ENCODE data around the gene CEBPE.

Gene CEBPE

DNA sequence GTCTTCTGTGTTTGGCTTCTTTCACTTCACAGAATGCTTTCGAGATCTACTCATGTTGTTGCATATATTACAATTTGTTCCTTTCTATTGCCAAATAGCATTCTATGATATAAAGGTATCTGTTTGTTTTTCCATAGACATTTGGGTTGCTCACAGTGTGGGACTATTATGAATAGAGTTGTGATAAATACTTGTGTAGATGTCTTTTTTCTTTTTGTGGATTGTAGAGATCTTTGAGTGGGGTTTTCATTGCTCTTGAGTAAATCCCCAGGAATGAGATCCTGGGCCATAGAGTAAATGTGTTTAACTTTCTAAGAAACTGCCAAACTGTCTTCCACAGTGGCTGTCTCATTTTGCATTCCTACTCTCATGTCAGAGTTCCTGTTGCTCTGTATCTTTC, 24.9 kb upstream of the CEBPE start:
- no peak for DNase-seq (ENCODE audit: low spot score)

DNA sequence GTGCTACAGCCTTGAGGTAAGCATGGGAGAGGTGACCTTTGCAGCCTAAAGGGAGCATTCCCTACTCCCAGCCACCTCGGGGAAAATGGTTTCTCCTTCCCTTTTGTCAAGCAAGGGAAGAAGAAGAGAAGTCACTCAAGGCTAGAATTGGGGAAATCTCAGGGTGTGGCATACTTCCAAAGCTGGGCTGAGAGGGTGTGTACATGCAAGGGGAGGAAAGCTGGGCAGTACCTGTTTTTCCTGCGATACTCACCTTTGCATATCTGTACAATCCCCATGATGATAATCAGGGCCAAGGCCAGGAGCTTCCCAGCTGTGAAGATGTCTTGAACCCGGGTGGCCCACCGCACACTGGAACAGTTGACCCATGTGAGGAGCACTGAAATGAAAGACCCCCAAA, 23.8 kb upstream of the CEBPE start:
- no peak for DNase-seq (ENCODE audit: low spot score)

DNA sequence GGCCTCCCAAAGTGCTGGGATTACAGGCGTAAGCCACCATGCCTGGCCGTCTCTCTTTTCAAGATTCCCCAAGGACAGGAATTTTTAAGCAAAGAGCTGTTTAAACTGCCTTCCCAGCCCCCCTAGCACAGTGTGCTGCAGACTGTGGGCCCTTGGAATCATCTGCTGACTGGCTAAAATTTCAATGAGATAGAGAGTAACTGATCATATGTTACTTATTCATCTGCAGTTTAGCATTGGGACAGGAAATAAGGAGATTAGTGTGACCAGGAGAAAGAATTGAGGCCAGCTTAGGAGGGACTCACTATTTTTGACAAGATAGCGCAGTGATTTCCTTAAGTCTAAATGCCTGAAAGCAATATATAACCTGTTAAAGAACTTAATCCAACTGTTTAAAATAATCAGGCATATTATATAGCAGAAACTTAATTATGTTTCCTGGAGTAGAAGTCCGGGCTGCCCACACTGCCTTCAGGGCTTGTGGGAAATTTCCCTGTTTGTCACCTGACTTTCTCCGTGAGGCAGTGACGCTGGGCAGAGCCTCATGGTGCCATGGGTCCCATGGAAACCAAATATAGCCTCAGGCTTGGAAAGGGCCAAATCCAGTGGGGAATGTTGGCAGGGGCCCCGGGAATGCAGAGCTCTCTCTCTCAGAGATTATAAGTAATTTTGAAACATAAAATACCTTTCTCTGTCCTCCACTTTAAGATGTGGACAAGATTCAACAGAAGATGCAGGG, 22.8 kb upstream of the CEBPE start:
- peak; percentile 81 for DNase-seq (ENCODE audit: low spot score)

DNA sequence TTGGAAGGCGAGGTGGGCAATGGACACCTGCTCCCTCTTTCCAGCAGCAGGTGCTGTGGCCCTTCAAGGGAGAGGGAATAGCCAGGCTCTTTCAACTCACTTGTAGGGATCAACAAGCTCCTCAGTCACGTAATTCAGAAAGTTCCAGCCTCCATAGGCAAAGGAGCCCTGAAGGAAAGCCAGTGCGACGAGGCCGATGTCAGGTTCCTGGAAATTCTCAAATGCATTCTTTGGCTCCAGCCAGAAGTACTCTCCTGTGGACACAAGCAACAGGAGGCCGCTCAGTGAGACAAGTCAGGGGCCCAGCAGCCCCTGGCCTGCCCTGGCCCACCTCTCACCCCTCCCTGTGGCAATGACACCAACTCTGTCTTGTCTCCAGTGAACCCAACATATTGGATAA, 21.3 kb upstream of the CEBPE start:
- no peak for DNase-seq (ENCODE audit: low spot score)

DNA sequence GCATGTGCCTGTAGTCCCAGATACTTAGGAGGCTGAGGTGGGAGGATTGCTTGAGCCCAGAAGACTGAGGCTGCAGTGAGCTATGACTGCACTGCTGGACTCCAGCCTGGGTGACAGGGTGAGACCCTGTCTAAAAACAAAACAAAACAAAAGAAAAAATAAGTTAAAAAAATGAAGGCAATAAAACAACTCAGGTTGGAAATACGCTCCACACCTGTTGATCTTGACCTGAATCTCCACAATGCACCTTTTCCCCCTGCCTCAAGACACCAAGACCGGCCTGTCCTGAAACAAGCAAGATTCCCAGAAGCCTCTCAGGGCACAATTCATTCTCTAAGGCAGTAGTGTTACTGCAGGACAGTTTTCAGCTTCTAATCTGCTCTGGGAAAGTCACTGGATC, 20.8 kb upstream of the CEBPE start:
- DNase-seq (ENCODE audit: low spot score) = no peak

DNA sequence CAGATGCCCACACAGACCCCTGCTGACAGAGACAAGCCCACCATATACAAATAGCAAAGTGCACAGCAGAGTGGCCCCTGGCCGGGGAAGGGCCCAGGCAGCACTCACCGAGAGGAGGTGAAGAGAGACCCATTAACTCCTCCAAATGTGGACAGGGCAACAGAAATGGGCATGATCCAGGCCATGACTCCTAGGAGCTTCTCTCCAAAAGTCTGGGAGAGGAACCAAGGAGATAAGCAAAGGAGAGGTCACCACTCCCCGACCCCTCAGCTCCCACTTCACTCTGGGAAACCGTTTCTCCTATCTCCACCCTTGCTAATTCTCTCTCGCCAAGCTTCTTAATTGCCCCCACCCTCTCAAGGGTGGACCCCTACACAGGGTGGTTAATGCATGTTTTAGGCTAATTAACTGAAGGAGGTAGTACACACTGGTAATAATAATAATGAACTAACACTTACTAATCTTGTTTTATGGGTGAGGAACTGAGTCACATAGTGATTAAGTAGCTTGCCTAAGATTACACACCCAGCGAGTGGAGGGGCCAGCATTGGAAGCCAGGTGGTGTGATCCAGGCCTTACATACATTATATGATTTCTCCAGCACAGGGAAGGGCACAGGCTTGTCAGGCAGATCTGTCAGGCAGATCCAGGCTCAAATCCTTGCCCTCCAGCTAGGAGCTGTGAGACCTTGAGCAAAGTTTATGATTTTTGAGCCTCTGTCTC, 18.9 kb upstream of the CEBPE start:
- DNase-seq (ENCODE audit: low spot score) = no peak

DNA sequence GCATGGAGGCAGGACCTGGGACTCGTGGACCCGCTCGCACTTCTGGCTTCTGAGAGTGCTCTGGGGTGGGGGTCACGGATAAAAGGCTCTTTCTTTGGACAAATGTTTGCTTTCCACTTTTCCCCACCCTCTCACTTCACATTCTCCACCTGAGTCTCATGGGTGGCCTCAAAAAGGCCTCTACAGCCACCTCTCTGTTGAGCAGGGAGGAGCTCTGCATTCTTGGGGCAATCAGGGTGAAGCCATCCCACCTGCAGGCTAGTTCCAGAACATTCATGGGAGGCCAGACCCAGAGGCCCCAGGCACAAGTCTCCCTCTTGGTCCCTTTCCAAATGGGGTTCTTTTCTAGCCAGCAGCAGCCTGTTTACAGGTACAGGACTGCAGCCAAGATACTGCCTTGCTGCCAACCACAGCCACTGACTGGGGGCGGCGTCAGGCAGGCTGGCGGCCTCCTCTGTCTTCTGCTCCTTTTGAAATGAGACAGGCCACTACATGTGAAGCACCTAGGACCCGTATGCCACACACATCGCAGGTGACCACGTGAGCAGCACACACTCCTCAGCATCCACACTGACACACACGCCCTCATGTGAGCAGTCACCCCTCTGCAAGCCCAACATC, 18.2 kb upstream of the CEBPE start:
- DNase-seq (ENCODE audit: low spot score) = no peak

DNA sequence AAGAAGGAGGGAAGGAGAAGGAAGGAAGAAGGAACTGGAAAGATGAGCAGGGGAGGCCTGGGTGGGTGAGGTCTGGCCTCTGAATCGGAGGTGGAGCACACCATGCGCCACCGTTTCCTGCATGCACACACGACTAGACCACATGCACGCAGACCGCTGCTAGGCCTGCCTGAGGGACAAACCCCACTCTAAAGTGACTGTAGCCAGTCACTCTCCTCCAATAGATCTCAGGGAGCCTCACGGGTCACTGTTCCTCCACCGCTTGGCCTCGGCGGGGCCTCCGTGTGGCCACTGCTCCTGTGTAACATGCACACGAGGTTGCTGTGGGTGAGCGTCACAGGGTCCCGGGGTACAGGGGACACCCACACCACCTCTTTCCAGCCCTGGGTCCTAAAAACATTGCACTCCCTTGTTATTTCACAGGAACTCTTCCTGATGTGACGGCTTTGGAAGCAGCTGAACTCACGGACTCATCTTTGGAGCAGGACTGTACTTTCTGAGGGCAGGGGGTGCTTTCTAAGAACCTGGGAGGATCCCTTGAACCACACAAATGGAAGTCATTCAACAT, 17.6 kb upstream of the CEBPE start:
- DNase-seq (ENCODE audit: low spot score) = no peak

DNA sequence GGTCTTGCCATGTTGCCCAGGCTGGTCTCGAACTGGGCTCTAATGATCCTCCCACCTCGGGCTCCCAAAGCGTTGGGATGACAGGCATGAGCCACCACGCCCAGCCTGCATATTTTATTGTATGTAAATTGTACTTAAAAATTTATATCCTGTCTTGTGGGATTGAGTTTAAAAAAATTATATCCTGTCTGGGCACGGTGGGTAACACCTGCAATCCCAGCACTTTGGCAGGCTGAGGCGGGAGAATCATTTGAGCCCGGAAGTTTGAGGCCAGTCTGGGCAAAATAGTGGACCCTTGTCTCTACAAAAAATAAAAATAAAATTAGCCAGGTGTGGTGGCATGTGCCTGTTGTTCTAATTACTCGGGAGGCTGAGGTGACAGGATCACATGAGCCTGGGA, 13.9 kb upstream of the CEBPE start:
- no peak for DNase-seq (ENCODE audit: low spot score)

DNA sequence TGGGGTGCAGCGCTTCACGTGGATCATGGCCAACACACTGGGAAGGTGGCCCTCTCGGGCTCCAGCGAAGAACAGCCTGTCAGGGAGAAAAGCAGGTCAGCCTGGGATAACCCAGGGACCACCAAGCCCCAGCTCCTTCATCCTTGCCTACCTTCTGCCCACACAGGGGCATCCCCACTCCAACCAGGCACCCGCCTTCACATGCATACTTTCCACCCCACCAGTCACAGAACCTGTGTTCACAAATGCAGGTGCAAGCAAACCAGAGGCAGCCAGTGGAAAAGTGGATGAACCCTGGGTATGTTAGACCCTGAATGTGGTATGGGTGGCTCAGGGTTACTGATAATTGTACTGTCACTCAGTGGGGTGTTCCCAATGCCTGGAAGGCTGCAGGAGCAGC, 12.4 kb upstream of the CEBPE start:
- no peak for DNase-seq (ENCODE audit: low spot score)

DNA sequence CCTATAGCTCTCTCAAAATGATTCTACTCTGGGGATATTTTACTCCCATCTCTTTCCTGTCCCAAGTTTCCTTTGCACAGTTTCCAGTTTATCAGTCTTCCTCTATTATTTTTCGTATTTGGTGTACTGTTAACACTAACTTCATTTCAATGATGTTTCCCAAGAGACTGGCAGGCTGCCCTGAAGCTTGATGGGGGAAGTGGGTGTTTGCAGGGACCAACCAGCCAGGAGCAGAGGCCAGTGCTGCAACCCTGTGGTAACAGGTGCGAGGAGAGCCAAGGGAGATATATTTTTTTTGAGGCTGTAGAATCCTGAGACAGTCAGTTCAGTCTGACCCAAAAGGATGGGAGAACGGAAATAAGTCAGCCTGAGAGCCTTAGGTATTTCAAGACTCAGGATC, 11.8 kb upstream of the CEBPE start:
- DNase-seq (ENCODE audit: low spot score) = no peak

DNA sequence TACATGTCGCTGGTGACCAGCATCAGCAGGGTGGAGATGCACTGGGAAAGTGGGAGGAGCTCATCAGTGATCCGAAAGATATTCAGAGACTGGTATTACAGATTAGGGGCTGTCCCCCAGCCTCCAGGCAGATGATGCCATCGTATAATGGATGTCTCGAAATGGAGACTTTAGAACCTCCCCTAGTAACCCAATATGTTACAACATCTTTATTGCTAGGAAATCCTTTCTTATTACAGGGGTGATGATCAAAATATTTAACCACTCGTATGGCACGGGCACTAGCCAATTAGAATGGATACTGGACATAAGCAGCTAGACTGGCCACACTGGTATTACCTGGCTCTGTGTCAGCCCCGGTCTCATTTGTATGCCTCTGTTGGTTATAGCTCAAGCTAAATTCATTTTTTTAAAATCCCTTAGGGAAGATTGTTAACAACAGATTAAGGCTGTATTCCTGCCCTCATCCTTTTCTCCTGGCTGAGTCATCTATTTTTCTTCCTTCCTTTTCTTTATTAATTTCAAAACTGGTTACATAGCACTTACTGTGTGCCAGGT, 10.8 kb upstream of the CEBPE start:
- no peak for DNase-seq (ENCODE audit: low spot score)

DNA sequence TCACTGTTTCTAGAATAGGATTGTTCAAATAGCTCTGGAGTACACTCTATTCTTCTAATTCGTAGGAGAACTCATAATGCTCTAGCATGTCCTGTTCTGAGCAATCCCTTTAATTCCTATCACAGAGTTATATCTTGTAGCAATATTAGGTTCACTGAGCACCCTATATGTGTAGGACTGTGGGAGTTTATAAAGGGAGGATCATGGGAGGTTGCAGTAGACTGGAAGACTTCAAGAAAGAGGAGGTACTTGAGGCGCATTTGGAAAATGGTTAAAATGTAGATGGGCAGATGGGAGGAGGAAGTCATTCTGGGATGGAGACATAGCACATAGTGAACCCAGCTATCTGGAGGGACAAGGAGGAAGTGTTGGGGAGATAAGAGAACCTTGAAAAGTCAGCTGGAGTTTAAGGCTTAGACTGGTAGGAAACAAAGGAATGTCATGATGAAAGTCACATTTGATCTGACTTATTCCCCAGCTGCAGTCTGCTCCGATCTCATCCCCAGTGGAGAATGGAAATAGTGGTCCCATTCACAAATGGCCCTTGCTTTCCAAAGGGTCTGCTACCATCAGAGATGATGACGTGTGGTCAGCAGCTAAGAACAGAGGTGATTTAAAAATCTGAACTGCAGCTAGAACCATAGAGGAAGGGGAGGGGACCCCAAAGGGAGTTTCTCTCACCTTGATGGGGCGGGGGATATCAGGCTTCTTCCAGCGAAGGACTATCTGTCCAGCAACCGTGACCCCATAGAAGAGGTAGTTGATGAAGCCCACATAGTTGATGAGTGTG, 10.1 kb upstream of the CEBPE start:
- DNase-seq (ENCODE audit: low spot score) = no peak

DNA sequence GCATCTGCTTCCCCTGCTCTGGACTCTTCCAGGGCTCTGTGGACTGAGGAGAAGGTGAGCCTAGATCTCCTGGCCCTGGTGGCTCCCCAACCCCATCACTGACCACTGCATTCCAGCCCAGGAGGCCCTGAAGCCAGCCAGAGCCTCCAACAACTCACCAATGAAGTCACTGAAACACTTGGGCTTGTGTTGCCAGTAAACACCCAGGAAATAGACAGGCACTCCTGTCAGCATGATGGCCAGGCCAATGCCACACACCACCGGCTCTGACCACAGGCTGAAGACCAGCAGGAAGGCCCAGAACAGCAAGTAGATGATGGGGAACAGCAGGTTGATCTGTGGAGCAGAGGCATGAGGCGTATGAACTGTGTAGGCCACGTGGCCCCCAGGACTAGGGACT, 8.8 kb upstream of the CEBPE start:
- DNase-seq (ENCODE audit: low spot score) = no peak

DNA sequence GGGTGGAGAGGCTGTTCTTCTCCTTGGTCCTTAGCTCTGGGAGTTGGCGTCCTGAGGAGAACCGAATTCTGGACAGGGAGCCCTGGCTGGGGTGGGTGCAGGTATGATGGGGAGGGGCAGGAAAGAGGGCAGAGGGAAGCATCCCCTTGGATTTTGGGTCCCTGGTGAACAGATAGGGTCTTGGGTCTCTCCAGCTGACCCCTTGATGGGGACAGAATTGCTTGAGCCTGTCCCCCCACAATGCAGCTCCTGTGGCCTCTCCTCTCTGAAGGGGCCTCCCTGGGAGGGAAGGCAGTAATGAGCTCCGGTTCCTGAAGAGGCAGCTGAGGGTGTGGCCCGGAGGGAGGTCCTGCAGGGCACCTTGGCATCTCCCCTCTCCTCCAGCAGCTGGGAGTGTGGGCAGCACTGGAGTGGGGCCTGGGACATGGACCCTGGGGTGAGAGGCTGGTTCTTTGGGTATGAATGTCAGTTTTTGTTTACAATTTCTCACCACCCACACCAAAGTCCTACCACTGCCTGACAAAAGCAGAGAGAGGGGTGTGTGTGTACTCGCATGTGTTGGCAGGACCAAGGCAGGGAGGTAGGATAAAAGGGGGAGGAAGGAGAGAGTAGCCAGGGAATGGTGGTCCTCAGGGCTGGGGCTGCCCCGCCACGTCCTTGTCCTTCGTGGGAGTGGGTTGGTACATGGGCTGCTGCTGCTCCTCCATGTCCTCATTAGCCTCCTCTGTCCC, 7.7 kb upstream of the CEBPE start:
- no peak for DNase-seq (ENCODE audit: low spot score)

DNA sequence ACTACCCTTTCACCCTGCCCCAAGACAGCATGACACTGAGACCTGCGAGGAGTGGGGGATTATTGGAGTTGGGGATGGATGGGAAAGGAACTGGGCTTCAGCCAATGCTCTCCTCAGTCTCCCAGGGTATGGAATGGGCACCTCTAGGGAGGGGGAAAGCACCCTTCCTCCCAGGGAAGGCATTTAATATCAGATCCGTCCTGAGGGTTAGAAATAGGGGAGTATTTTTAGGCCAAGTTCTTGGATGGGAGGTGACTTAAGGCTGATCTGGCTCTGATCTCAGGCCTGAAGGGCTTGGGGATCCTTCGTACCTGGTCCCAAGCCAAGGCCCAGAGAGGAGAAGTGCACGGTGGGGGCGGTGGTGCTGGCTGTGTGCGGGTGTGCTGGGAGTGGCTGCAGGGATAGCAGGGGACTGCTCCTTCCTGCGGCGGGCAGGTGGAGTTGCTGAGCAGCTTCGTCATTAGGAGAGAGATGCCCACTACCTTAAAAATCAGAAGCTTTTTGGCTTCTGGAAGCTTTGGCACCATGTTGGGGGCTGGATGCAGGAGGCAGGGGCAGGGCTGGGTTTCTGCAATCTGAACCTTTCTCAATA, 7.0 kb upstream of the CEBPE start:
- DNase-seq (ENCODE audit: low spot score) = no peak

DNA sequence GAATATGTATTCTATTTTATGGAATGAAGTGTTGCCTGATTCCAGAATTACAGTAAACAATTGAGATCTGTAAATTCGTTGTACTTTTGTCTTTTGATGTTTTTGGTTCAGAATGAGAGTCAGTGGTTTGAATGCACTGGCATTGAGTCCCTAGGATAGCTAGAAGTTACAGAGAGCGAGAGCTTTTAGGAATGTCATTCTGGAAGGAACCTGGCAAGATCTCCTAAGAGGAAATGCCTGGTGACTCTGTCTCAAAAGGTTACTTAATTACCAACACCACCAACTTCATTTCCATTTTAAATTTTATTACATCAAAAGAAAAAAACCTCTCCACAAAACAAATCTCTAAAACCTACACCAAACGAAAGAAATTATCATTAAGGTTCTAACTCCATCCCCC, 6.0 kb upstream of the CEBPE start:
- DNase-seq (ENCODE audit: low spot score) = peak; percentile 46

DNA sequence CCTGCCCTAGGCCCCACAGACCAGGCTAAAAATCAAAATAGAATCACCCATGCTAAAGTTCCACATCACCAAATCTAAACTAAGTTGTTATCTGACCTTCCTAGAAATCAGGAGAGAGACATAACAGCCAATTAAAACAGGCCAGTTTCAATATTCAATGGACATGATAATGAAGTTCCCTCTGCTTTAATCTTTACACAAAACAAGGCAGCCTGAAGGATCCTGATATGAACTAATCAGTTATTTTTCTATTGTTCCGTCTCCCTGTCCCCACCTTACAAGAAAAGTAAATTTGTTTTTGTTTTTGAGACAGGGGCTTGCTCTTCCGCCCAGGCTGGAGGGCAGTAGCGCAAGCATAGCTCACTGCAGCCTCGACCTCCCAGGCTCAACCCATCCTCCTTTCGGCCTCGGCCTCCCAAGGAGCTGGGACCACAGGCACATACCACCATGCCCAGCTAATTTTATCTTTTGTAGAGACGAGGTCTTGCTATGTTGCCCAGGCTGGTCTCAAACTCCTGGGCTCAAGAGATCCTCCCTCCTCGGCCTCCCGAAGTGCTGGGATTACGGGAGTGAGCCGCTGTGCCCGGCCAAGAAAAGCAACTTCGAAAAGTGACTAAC, 5.4 kb upstream of the CEBPE start:
- no peak for DNase-seq (ENCODE audit: low spot score)

DNA sequence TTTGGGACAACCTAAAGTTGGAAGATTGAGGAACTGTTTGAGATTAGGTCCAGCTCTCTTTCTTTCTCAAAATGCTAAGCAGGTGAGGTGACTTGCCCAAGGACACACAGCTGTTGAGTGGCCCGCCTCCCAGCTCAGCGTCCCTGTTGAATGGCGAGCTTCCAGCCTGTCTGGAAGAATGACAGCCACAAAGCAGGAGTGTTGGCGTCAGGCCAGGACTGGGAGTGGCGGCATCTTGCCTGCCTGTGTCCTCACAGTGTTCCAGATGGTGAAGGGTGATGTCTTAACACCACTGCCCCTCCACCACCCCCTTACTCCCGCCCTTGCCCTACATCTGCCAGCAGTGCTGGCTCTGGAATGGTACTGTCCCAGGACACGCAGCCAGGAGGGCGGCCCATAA, 4.4 kb upstream of the CEBPE start:
- DNase-seq (ENCODE audit: low spot score) = peak; percentile 61

DNA sequence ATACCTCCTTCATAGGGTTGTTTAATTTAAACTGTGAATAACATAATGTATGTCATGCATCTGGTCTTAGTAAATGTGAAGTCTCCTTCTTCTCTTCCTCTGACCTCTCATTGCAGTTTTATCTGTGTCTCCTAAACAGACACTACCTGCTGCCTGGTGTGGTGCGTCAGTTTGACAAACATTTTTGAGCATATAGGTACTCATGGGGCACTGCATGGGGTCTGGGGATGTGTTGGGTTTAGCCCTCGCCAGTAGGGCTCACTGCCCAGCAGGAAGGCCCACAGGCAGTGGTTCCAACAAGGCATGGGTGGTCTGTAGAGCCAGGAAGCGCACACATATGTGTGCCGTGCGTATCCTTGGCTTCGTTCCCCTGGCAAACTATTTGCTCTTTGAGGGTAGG, 3.0 kb upstream of the CEBPE start:
- DNase-seq (ENCODE audit: low spot score) = no peak
